OCI-LY7 (cell line): ENCODE data around the gene TNS2.

Source experiments
- EZH2phosphoT487 ChIP-seq: fragments of 200-600 bp; sonication (generic); IDR thresholded peaks from 2 replicates; pipeline ENCODE4 v1.6.1; 2018; ENCODE audit warnings: low read depth, borderline replicate concordance, mild to moderate bottlenecking, mixed run types, antibody characterized with exemption, low read length, moderate library complexity, mixed read lengths
- TF ChIP-seq, protein P1 (sequence below): fragments of 200-600 bp; sonication (generic); conservative IDR thresholded peaks from 2 replicates; pipeline ENCODE4 v1.5.1; 2014; ENCODE audit warnings: mild to moderate bottlenecking, antibody characterized with exemption, low read length, moderate library complexity, mixed read lengths

- TF ChIP-seq, protein P1, sequence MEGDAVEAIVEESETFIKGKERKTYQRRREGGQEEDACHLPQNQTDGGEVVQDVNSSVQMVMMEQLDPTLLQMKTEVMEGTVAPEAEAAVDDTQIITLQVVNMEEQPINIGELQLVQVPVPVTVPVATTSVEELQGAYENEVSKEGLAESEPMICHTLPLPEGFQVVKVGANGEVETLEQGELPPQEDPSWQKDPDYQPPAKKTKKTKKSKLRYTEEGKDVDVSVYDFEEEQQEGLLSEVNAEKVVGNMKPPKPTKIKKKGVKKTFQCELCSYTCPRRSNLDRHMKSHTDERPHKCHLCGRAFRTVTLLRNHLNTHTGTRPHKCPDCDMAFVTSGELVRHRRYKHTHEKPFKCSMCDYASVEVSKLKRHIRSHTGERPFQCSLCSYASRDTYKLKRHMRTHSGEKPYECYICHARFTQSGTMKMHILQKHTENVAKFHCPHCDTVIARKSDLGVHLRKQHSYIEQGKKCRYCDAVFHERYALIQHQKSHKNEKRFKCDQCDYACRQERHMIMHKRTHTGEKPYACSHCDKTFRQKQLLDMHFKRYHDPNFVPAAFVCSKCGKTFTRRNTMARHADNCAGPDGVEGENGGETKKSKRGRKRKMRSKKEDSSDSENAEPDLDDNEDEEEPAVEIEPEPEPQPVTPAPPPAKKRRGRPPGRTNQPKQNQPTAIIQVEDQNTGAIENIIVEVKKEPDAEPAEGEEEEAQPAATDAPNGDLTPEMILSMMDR = no peak
- no peak for TF ChIP-seq EZH2phosphoT487
Measured at GRCh38 chr12:53068811-53069585, 19.1 kb downstream of the TNS2 start.
